HepG2 (cell line): Measurements from ENCODE around the gene NTN4. TPM values are rescaled to one million over a fixed set of nuclear protein-coding genes. Genes with fewer than 3 reads are reported as not detected.

Experiments used
- EP300 ChIP-seq, 3 experiments: sonication (generic) in 1 of 3; formaldehyde crosslinking in 1 of 3; IDR thresholded peaks; 2 replicates each; pipeline versions ENCODE4 v1.5.1 to v1.6.1; 2011 to 2020; ENCODE audit warnings: low read depth in 2 of 3, low read length in 2 of 3, borderline replicate concordance in 1 of 3, improper control_type of control experiment in 1 of 3, mild to moderate bottlenecking in 1 of 3, missing genetic modification reagents in 1 of 3, moderate library complexity in 1 of 3
- HMG20A ChIP-seq: IDR thresholded peaks from 2 replicates; pipeline ENCODE4 v1.6.1; 2016; ENCODE audit warnings: borderline replicate concordance
- HOXA3 ChIP-seq: sonication (generic); formaldehyde crosslinking; IDR thresholded peaks from 2 replicates; pipeline ENCODE4 v1.5.0; 2020; ENCODE audit warnings: missing genetic modification reagents
- KDM1A ChIP-seq: IDR thresholded peaks from 2 replicates; pipeline ENCODE4 v1.6.1; 2016; ENCODE audit warnings: missing compliant biosample characterization
- NCOR1 ChIP-seq: fragments of 200-600 bp; sonication (generic); IDR thresholded peaks from 2 replicates; pipeline ENCODE4 v1.7.0; 2017; ENCODE audit warnings: antibody characterized with exemption, low read length, borderline replicate concordance
- TBX2 ChIP-seq: sonication (generic); formaldehyde crosslinking; IDR thresholded peaks from 2 replicates; pipeline ENCODE4 v1.5.0; 2020; ENCODE audit warnings: missing genetic modification reagents, mild to moderate bottlenecking, borderline replicate concordance
- WIZ ChIP-seq: sonication (generic); formaldehyde crosslinking; IDR thresholded peaks from 2 replicates; pipeline ENCODE4 v1.5.1; 2020; ENCODE audit warnings: mild to moderate bottlenecking, missing genetic modification reagents
- ZNF232 ChIP-seq: sonication (generic); formaldehyde crosslinking; IDR thresholded peaks from 2 replicates; pipeline ENCODE4 v1.4.0; 2020; ENCODE audit warnings: missing genetic modification reagents, borderline replicate concordance
- ZNF737 ChIP-seq: sonication (generic); formaldehyde crosslinking; IDR thresholded peaks from 2 replicates; pipeline ENCODE4 v1.5.0; 2020; ENCODE audit warnings: missing genetic modification reagents, mild to moderate bottlenecking, borderline replicate concordance
- polyA plus RNA-seq, 8 experiments: library from polyadenylated mRNA; depleted of rRNA in 3 of 8; stranded (reverse) in 7 of 8; unstranded in 1 of 8; fragments of >200 nt; fragmentation: Illumina TruSeq in 4 of 8; extraction: Trizol in 4 of 8; gene quantifications; 2 replicates each; pipeline versions ENCODE4 v1.2.1 to v1.2.3, GENCODE V29; 2011 to 2016; ENCODE audit warnings: low read depth in 4 of 8, missing spikeins in 1 of 8, mixed read lengths in 1 of 8; ENCODE audit not compliant: insufficient read depth in 1 of 8
- total RNA-seq, 5 experiments: library from RNA; depleted of rRNA; stranded (reverse); fragments of >200 nt; fragmentation: Illumina TruSeq; extraction: Trizol; gene quantifications; 2 replicates each; pipeline ENCODE4 v1.2.3, GENCODE V29; 2016; ENCODE audit warnings: low read depth in 1 of 5
- TF ChIP-seq, protein P1 (sequence below): sonication (generic); formaldehyde crosslinking; IDR thresholded peaks from 2 replicates; pipeline ENCODE4 v1.5.0; 2020; ENCODE audit warnings: missing genetic modification reagents
- TF ChIP-seq, protein P2 (sequence below): fragments of 450-650 bp; IDR thresholded peaks from 2 replicates; pipeline ENCODE4 v1.6.1; 2017
- TF ChIP-seq, protein P3 (sequence below): IDR thresholded peaks from 2 replicates; pipeline ENCODE4 v1.6.1; 2016; ENCODE audit warnings: mild to moderate bottlenecking
- TF ChIP-seq, protein P4 (sequence below): sonication (generic); formaldehyde crosslinking; IDR thresholded peaks from 2 replicates; pipeline ENCODE4 v1.9.0; 2022; ENCODE audit warnings: low read depth, missing genetic modification reagents
- TF ChIP-seq, protein P5 (sequence below): sonication (generic); formaldehyde crosslinking; IDR thresholded peaks from 2 replicates; pipeline ENCODE4 v1.4.0; 2020; ENCODE audit warnings: mild to moderate bottlenecking, missing genetic modification reagents
- TF ChIP-seq, protein P6 (sequence below): sonication (generic); formaldehyde crosslinking; IDR thresholded peaks from 2 replicates; pipeline ENCODE4 v1.8.1; 2023; ENCODE audit warnings: mild to moderate bottlenecking, inconsistent platforms, moderate library complexity, missing genetic modification reagents, borderline replicate concordance
- TF ChIP-seq, protein P7 (sequence below): IDR thresholded peaks from 2 replicates; pipeline ENCODE4 v1.6.1; 2012; ENCODE audit warnings: inconsistent platforms

The NTN4 gene
- total and polyA plus RNA-seq, 2 of the 13 experiments (the other 11 are each of a cell fraction or from before 2014, with no cell fraction given): 7.8 to 11.5 TPM

DNA sequence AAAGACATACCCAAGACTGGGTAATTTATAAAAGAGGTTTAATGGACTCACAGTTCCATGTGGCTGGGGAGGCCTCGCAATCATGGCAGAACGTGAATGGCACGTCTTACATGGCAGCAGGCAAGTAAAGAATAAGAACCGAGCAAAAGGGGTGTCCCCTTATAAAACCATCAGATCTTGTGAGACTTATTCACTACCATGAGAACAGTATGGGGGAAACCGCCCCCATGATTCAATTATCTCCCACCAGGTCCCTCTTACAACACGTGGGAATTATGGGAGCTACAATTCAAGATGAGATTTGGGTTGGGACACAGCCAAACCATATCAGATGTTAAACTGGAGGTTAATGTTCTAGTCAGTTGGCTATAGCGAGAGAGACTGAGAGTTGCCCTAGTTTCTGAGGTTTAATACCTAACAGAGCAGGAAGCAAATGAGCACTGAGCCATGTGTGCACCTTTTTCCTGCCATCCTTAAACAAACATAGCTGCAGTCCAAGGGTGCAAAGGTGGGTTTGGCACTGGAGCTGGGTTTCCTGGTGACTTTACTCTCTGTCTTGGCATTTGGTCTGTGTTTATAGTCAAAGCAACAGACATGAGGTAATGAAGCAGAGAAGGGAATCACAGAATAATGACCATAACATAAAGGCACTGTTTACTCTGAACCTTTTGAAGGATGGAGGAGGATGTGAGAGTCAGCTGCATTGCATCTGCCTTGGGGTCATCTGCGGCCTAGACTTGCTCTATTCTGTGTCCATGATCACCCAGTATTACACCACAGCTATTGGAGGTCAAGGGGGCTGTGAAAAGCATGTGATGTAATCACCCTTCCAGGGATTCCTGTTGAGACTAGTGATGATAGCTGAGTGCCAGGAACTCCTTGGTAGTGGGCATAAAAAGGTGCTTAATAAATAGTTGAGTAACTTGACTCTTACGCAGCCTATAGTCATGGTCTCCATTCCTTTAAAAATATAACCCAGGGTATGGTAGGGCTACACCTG lies 155.6 kb downstream of the NTN4 start (continued):
- TF ChIP-seq, protein P1, sequence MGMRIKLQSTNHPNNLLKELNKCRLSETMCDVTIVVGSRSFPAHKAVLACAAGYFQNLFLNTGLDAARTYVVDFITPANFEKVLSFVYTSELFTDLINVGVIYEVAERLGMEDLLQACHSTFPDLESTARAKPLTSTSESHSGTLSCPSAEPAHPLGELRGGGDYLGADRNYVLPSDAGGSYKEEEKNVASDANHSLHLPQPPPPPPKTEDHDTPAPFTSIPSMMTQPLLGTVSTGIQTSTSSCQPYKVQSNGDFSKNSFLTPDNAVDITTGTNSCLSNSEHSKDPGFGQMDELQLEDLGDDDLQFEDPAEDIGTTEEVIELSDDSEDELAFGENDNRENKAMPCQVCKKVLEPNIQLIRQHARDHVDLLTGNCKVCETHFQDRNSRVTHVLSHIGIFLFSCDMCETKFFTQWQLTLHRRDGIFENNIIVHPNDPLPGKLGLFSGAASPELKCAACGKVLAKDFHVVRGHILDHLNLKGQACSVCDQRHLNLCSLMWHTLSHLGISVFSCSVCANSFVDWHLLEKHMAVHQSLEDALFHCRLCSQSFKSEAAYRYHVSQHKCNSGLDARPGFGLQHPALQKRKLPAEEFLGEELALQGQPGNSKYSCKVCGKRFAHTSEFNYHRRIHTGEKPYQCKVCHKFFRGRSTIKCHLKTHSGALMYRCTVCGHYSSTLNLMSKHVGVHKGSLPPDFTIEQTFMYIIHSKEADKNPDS (CRISPR knock-in tag): no peak
- TF ChIP-seq TBX2 (CRISPR knock-in tag): peak; percentile 72; the same call in 1 of the 2 replicates
- TF ChIP-seq, protein P2, sequence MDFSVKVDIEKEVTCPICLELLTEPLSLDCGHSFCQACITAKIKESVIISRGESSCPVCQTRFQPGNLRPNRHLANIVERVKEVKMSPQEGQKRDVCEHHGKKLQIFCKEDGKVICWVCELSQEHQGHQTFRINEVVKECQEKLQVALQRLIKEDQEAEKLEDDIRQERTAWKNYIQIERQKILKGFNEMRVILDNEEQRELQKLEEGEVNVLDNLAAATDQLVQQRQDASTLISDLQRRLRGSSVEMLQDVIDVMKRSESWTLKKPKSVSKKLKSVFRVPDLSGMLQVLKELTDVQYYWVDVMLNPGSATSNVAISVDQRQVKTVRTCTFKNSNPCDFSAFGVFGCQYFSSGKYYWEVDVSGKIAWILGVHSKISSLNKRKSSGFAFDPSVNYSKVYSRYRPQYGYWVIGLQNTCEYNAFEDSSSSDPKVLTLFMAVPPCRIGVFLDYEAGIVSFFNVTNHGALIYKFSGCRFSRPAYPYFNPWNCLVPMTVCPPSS: no peak
- peak; percentile 75; the same call in 1 of the 2 replicates for TF ChIP-seq HMG20A (CRISPR knock-in tag)
- TF ChIP-seq ZNF232 (CRISPR knock-in tag): no peak
- peak; percentile 74; the same call in 1 of the 2 replicates for TF ChIP-seq WIZ (CRISPR knock-in tag)
- TF ChIP-seq KDM1A (CRISPR knock-in tag): peak; percentile 38; the same call in 1 of the 2 replicates
- TF ChIP-seq, protein P3, sequence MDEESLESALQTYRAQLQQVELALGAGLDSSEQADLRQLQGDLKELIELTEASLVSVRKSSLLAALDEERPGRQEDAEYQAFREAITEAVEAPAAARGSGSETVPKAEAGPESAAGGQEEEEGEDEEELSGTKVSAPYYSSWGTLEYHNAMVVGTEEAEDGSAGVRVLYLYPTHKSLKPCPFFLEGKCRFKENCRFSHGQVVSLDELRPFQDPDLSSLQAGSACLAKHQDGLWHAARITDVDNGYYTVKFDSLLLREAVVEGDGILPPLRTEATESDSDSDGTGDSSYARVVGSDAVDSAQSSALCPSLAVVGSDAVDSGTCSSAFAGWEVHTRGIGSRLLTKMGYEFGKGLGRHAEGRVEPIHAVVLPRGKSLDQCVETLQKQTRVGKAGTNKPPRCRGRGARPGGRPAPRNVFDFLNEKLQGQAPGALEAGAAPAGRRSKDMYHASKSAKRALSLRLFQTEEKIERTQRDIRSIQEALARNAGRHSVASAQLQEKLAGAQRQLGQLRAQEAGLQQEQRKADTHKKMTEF: no peak
- TF ChIP-seq, protein P4, sequence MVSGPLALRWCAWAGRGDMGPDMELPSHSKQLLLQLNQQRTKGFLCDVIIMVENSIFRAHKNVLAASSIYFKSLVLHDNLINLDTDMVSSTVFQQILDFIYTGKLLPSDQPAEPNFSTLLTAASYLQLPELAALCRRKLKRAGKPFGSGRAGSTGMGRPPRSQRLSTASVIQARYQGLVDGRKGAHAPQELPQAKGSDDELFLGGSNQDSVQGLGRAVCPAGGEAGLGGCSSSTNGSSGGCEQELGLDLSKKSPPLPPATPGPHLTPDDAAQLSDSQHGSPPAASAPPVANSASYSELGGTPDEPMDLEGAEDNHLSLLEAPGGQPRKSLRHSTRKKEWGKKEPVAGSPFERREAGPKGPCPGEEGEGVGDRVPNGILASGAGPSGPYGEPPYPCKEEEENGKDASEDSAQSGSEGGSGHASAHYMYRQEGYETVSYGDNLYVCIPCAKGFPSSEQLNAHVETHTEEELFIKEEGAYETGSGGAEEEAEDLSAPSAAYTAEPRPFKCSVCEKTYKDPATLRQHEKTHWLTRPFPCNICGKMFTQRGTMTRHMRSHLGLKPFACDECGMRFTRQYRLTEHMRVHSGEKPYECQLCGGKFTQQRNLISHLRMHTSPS: peak; percentile 89; the same call in 1 of the 2 replicates
- TF ChIP-seq, protein P5, sequence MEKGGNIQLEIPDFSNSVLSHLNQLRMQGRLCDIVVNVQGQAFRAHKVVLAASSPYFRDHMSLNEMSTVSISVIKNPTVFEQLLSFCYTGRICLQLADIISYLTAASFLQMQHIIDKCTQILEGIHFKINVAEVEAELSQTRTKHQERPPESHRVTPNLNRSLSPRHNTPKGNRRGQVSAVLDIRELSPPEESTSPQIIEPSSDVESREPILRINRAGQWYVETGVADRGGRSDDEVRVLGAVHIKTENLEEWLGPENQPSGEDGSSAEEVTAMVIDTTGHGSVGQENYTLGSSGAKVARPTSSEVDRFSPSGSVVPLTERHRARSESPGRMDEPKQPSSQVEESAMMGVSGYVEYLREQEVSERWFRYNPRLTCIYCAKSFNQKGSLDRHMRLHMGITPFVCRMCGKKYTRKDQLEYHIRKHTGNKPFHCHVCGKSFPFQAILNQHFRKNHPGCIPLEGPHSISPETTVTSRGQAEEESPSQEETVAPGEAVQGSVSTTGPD (CRISPR knock-in tag): peak; percentile 79; the same call in 1 of the 2 replicates
- TF ChIP-seq HOXA3 (CRISPR knock-in tag): no peak; the same call in 1 of the 2 replicates
- TF ChIP-seq, protein P6, sequence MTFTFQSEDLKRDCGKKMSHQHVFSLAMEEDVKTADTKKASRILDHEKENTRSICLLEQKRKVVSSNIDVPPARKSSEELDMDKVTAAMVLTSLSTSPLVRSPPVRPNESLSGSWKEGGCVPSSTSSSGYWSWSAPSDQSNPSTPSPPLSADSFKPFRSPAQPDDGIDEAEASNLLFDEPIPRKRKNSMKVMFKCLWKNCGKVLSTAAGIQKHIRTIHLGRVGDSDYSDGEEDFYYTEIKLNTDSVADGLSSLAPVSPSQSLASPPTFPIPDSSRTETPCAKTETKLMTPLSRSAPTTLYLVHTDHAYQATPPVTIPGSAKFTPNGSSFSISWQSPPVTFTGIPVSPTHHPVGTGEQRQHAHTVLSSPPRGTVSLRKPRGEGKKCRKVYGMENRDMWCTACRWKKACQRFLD (CRISPR knock-in tag): no peak
- TF ChIP-seq NCOR1: peak; percentile 53; the same call in 1 of the 2 replicates
- TF ChIP-seq, protein P7, sequence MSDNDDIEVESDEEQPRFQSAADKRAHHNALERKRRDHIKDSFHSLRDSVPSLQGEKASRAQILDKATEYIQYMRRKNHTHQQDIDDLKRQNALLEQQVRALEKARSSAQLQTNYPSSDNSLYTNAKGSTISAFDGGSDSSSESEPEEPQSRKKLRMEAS: peak; percentile 67
- TF ChIP-seq EP300 (IDR thresholded peaks at IDR 0.05; ENCODE audit: low read depth in 2 of 2, low read length in 2 of 2): peak in 1 of 2 experiments; percentile 48; a peak in 2 of 4 replicates
- TF ChIP-seq EP300 (CRISPR knock-in tag; IDR thresholded peaks at IDR 0.05; ENCODE audit: borderline replicate concordance): peak; percentile 16; the same call in 1 of the 2 replicates
- no peak for TF ChIP-seq ZNF737 (CRISPR knock-in tag)
